HEK293 (cell line): ENCODE measurements around the gene NOL7.

Experiments used
- CTCF ChIA-PET: fragments of 350-600 bp; formaldehyde crosslinking; extraction: SDS; loops from one replicate; lab custom pipeline; 2021; ENCODE audit warnings: antibody characterized with exemption; lab: Yijun Ruan, JAX
- POLR2A ChIA-PET: fragments of 300-600 bp; formaldehyde crosslinking; extraction: SDS; loops from one replicate; lab custom pipeline; 2020; ENCODE audit warnings: antibody characterized with exemption, inconsistent platforms; lab: Yijun Ruan, JAX
- H3K27ac ChIP-seq: fragments of 200-500 bp; sonication (Bioruptor generic); 2 replicates; pipeline ENCODE4 v1.5.1; 2014; ENCODE audit warnings: low read depth, low read length, control low read depth, inconsistent platforms; ENCODE audit errors: extremely low read depth
- H3K36me3 ChIP-seq, 2 experiments: fragments of 200-500 bp in 1 of 2; sonication (Bioruptor generic) in 1 of 2; 1 replicate in 1 of 2; 2 replicates in 1 of 2; pipeline ENCODE4 v1.5.1; 2014 to 2017; ENCODE audit warnings: inconsistent platforms in 2 of 2, low read length in 2 of 2; ENCODE audit not compliant: control insufficient read depth in 2 of 2, insufficient read depth in 1 of 2
- H3K4me1 ChIP-seq: fragments of 200-500 bp; sonication (Bioruptor generic); 2 replicates; pipeline ENCODE4 v1.5.1; 2014; ENCODE audit warnings: mild to moderate bottlenecking, low read length, inconsistent platforms; ENCODE audit not compliant: control insufficient read depth, insufficient read depth
- H3K4me3 ChIP-seq: 2 replicates; pipeline ENCODE4 v1.5.1; 2011; ENCODE audit warnings: low read depth, mild to moderate bottlenecking, control low read depth, low read length, moderate library complexity
- H3K9me3 ChIP-seq: fragments of 200-500 bp; sonication (Bioruptor generic); 2 replicates; pipeline ENCODE4 v1.5.1; 2014; ENCODE audit warnings: low read depth, low read length, inconsistent platforms; ENCODE audit not compliant: control insufficient read depth, insufficient read depth
- ATF2 ChIP-seq: fragments of 450-650 bp; formaldehyde crosslinking; IDR thresholded peaks from 2 replicates; pipeline ENCODE4 v1.5.1; 2016; ENCODE audit warnings: missing biosample characterization, missing genetic modification characterization, low read depth
- FEZF1 ChIP-seq: fragments of 450-650 bp; formaldehyde crosslinking; IDR thresholded peaks from 2 replicates; pipeline ENCODE4 v1.5.1; 2016; ENCODE audit warnings: missing biosample characterization, missing genetic modification characterization
- PRDM6 ChIP-seq: fragments of 450-650 bp; formaldehyde crosslinking; IDR thresholded peaks from 2 replicates; pipeline ENCODE4 v1.5.1; 2017; ENCODE audit warnings: missing biosample characterization, missing genetic modification characterization
- RBAK ChIP-seq: fragments of 450-650 bp; formaldehyde crosslinking; IDR thresholded peaks from 2 replicates; pipeline ENCODE4 v1.5.1; 2016; ENCODE audit warnings: missing biosample characterization, missing genetic modification characterization
- YY1 ChIP-seq: fragments of 450-650 bp; formaldehyde crosslinking; IDR thresholded peaks from 2 replicates; pipeline ENCODE4 v1.5.1; 2018; ENCODE audit warnings: missing biosample characterization, missing genetic modification characterization
- ZBTB10 ChIP-seq: fragments of 450-650 bp; formaldehyde crosslinking; IDR thresholded peaks from 2 replicates; pipeline ENCODE4 v1.5.1; 2016; ENCODE audit warnings: missing biosample characterization, missing genetic modification characterization
- ZFP69B ChIP-seq: fragments of 450-650 bp; formaldehyde crosslinking; IDR thresholded peaks from 2 replicates; pipeline ENCODE4 v1.5.1; 2016; ENCODE audit warnings: missing biosample characterization, missing genetic modification characterization
- ZNF148 ChIP-seq: fragments of 450-650 bp; formaldehyde crosslinking; IDR thresholded peaks from 2 replicates; pipeline ENCODE4 v1.5.0; 2017; ENCODE audit warnings: missing biosample characterization, missing genetic modification characterization, borderline replicate concordance
- ZNF266 ChIP-seq: fragments of 450-650 bp; formaldehyde crosslinking; IDR thresholded peaks from 2 replicates; pipeline ENCODE4 v1.5.1; 2016; ENCODE audit warnings: missing biosample characterization, missing genetic modification characterization, low read depth
- ZNF280C ChIP-seq: fragments of 450-650 bp; formaldehyde crosslinking; IDR thresholded peaks from 2 replicates; pipeline ENCODE4 v1.5.1; 2016; ENCODE audit warnings: missing biosample characterization, missing genetic modification characterization
- ZNF398 ChIP-seq: fragments of 450-650 bp; formaldehyde crosslinking; IDR thresholded peaks from 2 replicates; pipeline ENCODE4 v1.5.1; 2017; ENCODE audit warnings: missing biosample characterization, missing genetic modification characterization
- ZNF426 ChIP-seq: fragments of 450-650 bp; formaldehyde crosslinking; IDR thresholded peaks from 2 replicates; pipeline ENCODE4 v1.5.1; 2017; ENCODE audit warnings: missing biosample characterization, missing genetic modification characterization, mild to moderate bottlenecking, inconsistent platforms, moderate library complexity
- ZNF521 ChIP-seq: fragments of 450-650 bp; formaldehyde crosslinking; IDR thresholded peaks from 2 replicates; pipeline ENCODE4 v1.5.1; 2017; ENCODE audit warnings: missing biosample characterization, mild to moderate bottlenecking, missing genetic modification characterization
- ZNF529 ChIP-seq: fragments of 450-650 bp; formaldehyde crosslinking; IDR thresholded peaks from 2 replicates; pipeline ENCODE4 v1.5.1; 2017; ENCODE audit warnings: missing genetic modification characterization, missing biosample characterization; ENCODE audit not compliant: insufficient replicate concordance
- ZNF530 ChIP-seq: fragments of 450-650 bp; formaldehyde crosslinking; IDR thresholded peaks from 2 replicates; pipeline ENCODE4 v1.5.1; 2016; ENCODE audit warnings: low read depth, missing biosample characterization, missing genetic modification characterization
- ZNF610 ChIP-seq: fragments of 450-650 bp; formaldehyde crosslinking; IDR thresholded peaks from 2 replicates; pipeline ENCODE4 v1.5.1; 2016; ENCODE audit warnings: missing biosample characterization, missing genetic modification characterization, borderline replicate concordance
- ZNF626 ChIP-seq: fragments of 450-650 bp; sonication (Bioruptor Pico); formaldehyde crosslinking; IDR thresholded peaks from 2 replicates; pipeline ENCODE4 v1.5.1; 2018; ENCODE audit warnings: missing biosample characterization, missing genetic modification characterization, inconsistent platforms
- ZNF785 ChIP-seq: fragments of 450-650 bp; formaldehyde crosslinking; IDR thresholded peaks from 2 replicates; pipeline ENCODE4 v1.5.1; 2016; ENCODE audit warnings: missing biosample characterization, missing genetic modification characterization
- ZSCAN30 ChIP-seq: fragments of 450-650 bp; IDR thresholded peaks from 2 replicates; pipeline ENCODE4 v1.5.1; 2018; ENCODE audit warnings: missing biosample characterization, mild to moderate bottlenecking, missing genetic modification characterization, moderate library complexity
- ZXDB ChIP-seq: fragments of 450-650 bp; formaldehyde crosslinking; IDR thresholded peaks from 2 replicates; pipeline ENCODE4 v1.5.1; 2016; ENCODE audit warnings: missing biosample characterization, missing genetic modification characterization

The NOL7 gene

GRCh38 chr6:13662651-13663334 lies 47.7 kb downstream of the NOL7 start:
- TF ChIP-seq ZNF266 (peak; percentile 88), ZXDB (tag by site-specific recombination) (peak; percentile 12; the same call in 1 of the 2 replicates), ZNF280C (tag by site-specific recombination) (no peak), PRDM6 (tag by site-specific recombination) (peak; percentile 74), FEZF1 (peak; percentile 51; the same call in 1 of the 2 replicates)
- Histone ChIP-seq H3K36me3 (no peaks in the 10 kb centered on the region), H3K4me1 (peaks cover 27% of the 10 kb centered on the region), H3K4me3 (no peak overlapping the region), H3K9me3 (no peaks in the 10 kb centered on the region), H3K27ac (no peak overlapping the region)
- ChIA-PET POLR2A (no interaction called here), CTCF (interaction anchor here (0.5 to 0.6 kb wide), 2 partner anchors 11 to 96 kb away, joined by 3 to 4 read pairs; no protein-coding TSS in a partner anchor)

- Histone ChIP-seq H3K27ac (no peak overlapping the region), H3K36me3 (no peaks in the 10 kb centered on the region), H3K9me3 (no peaks in the 10 kb centered on the region), H3K4me3 (no peak overlapping the region)
- ChIA-PET POLR2A (interaction anchor here (0.9 kb wide), 1 partner anchor 14 kb away, joined by 3 read pairs; no protein-coding TSS in a partner anchor), CTCF (no interaction called here)
- TF ChIP-seq RBAK (tag by site-specific recombination) = no peak
- TF ChIP-seq ZNF529 (tag by site-specific recombination) = no peak
- TF ChIP-seq ZNF610 (tag by site-specific recombination) = no peak
- TF ChIP-seq ZNF530 (tag by site-specific recombination) = no peak
- TF ChIP-seq ATF2 = no peak
- TF ChIP-seq ZNF398 = no peak
- no peak for TF ChIP-seq ZSCAN30
- no peak for TF ChIP-seq ZNF626 (tag by site-specific recombination)
- TF ChIP-seq ZNF148 (tag by site-specific recombination) = no peak
- TF ChIP-seq ZBTB10 (tag by site-specific recombination) = no peak
- no peak for TF ChIP-seq YY1 (tag by site-specific recombination)
- TF ChIP-seq ZFP69B (tag by site-specific recombination) = no peak
- no peak for TF ChIP-seq ZNF785 (tag by site-specific recombination)
- TF ChIP-seq ZNF426 (tag by site-specific recombination) = no peak
- TF ChIP-seq ZNF521 (tag by site-specific recombination) = no peak
- TF ChIP-seq, all 188 proteins: peak for 0
- H3K4me1 ChIP-seq = peaks cover 27% of the 10 kb centered on the region
These were observed 48.9 kb downstream of the NOL7 start for GRCh38 chr6:13663986-13664385.
